K562 (cell line): ENCODE results near the gene ARHGEF40. TPM values are rescaled to one million over a fixed set of nuclear protein-coding genes. Genes with fewer than 3 reads are reported as not detected.
A peak's percentile ranks its signal among the peaks of the same experiment; 100 is the strongest.

Experiments
- BRD9 ChIP-seq: fragments of 450-650 bp; IDR thresholded peaks from 2 replicates; pipeline ENCODE4 v1.6.1; 2018; ENCODE audit warnings: low read depth; ENCODE audit not compliant: partially characterized antibody
- CTCF ChIP-seq, 3 experiments: IDR thresholded peaks in 2 of 3; conservative IDR thresholded peaks in 1 of 3; 2 replicates each; pipeline ENCODE4 v1.5.1; 2011 to 2012; ENCODE audit warnings: low read length in 3 of 3, mild to moderate bottlenecking in 3 of 3, control low read depth in 2 of 3, improper control_type of control experiment in 1 of 3, inconsistent platforms in 1 of 3, low read depth in 1 of 3, mixed read lengths in 1 of 3, moderate library complexity in 1 of 3; ENCODE audit not compliant: insufficient read depth in 2 of 3
- DEAF1 ChIP-seq: fragments of 450-650 bp; formaldehyde crosslinking; IDR thresholded peaks from 2 replicates; pipeline ENCODE4 v1.4.0; 2020; ENCODE audit warnings: mild to moderate bottlenecking, moderate library complexity
- DPF2 ChIP-seq: fragments of 450-650 bp; IDR thresholded peaks from 2 replicates; pipeline ENCODE4 v1.6.1; 2016
- GATA2 ChIP-seq: sonication (generic); formaldehyde crosslinking; IDR thresholded peaks from 2 replicates; pipeline ENCODE4 v1.4.0; 2020; ENCODE audit warnings: mild to moderate bottlenecking, missing genetic modification reagents
- HDAC1 ChIP-seq, 2 experiments: fragments of 450-650 bp; IDR thresholded peaks; 2 replicates each; pipeline ENCODE4 v1.6.1; 2016 to 2017; ENCODE audit warnings: inconsistent platforms in 1 of 2, mild to moderate bottlenecking in 1 of 2, moderate library complexity in 1 of 2
- HDAC3 ChIP-seq: fragments of 450-650 bp; IDR thresholded peaks from 2 replicates; pipeline ENCODE4 v1.6.1; 2018; ENCODE audit warnings: borderline replicate concordance, mild to moderate bottlenecking, moderate library complexity; ENCODE audit not compliant: partially characterized antibody
- JUND ChIP-seq, 2 experiments: IDR thresholded peaks; 2 replicates in 1 of 2; 3 replicates in 1 of 2; pipeline ENCODE4 v1.6.1; 2011; ENCODE audit warnings: borderline replicate concordance in 2 of 2, low read depth in 2 of 2, low read length in 2 of 2, improper control_type of control experiment in 1 of 2, missing biosample characterization in 1 of 2, missing genetic modification characterization in 1 of 2, missing genetic modification reagents in 1 of 2
- OTX1 ChIP-seq: fragments of 450-650 bp; formaldehyde crosslinking; IDR thresholded peaks from 2 replicates; pipeline ENCODE4 v1.4.0; 2022; ENCODE audit warnings: mild to moderate bottlenecking
- RB1 ChIP-seq: fragments of 450-650 bp; IDR thresholded peaks from 2 replicates; pipeline ENCODE4 v1.6.1; 2017; ENCODE audit warnings: low read depth, mild to moderate bottlenecking
- RNF219 ChIP-seq: fragments of 250-450 bp; sonication (Bioruptor Pico); IDR thresholded peaks from 2 replicates; pipeline ENCODE4 v1.5.0; 2022; ENCODE audit warnings: mild to moderate bottlenecking
- SMC3 ChIP-seq: conservative IDR thresholded peaks from 2 replicates; pipeline ENCODE4 v1.6.1; 2011; ENCODE audit warnings: low read depth, low read length, improper control_type of control experiment; ENCODE audit not compliant: insufficient read depth
- STAG1 ChIP-seq: sonication (generic); formaldehyde crosslinking; IDR thresholded peaks from 2 replicates; pipeline ENCODE4 v1.5.0; 2020; ENCODE audit warnings: missing genetic modification reagents, borderline replicate concordance
- STAT5B ChIP-seq: fragments of 250-450 bp; sonication (Bioruptor Pico); IDR thresholded peaks from 2 replicates; pipeline ENCODE4 v1.8.0; 2021; ENCODE audit warnings: mild to moderate bottlenecking, inconsistent platforms
- TEAD1 ChIP-seq, 2 experiments: fragments of 450-650 bp in 1 of 2; sonication (generic) in 1 of 2; formaldehyde crosslinking; IDR thresholded peaks; 2 replicates each; pipeline versions ENCODE4 v1.4.0 to v1.8.0; 2020 to 2022; ENCODE audit warnings: mild to moderate bottlenecking in 2 of 2, missing genetic modification reagents in 1 of 2
- TRIM28 ChIP-seq: fragments of 450-650 bp; IDR thresholded peaks from 2 replicates; pipeline ENCODE4 v1.6.1; 2017
- ZNF395 ChIP-seq: fragments of 200-800 bp; sonication (Bioruptor generic); IDR thresholded peaks from 2 replicates; pipeline ENCODE4 v1.6.1; 2017; ENCODE audit warnings: missing genetic modification characterization, missing compliant biosample characterization
- ZNF507 ChIP-seq: conservative IDR thresholded peaks from 2 replicates; pipeline ENCODE4 v1.6.1; 2017; ENCODE audit warnings: missing genetic modification characterization, missing compliant biosample characterization
- polyA plus RNA-seq, 8 experiments: library from polyadenylated mRNA; depleted of rRNA in 4 of 8; stranded (reverse) in 5 of 8; unstranded in 3 of 8; fragments of >200 nt; fragmentation: Nextera tagmentation in 2 of 8; fragmentation: Illumina TruSeq in 1 of 8; extraction: Ambion mirVana in 2 of 8; extraction: Trizol in 1 of 8; gene quantifications; 2 replicates each; pipeline versions ENCODE4 v1.2.1 to v1.2.3, GENCODE V29; 2011 to 2014; ENCODE audit warnings: inconsistent platforms in 1 of 8, missing spikeins in 1 of 8
- total RNA-seq, 7 experiments: library from RNA; depleted of rRNA in 6 of 7; stranded (reverse); fragments of >200 nt in 6 of 7; fragmentation: Illumina TruSeq in 2 of 7; extraction: Trizol in 2 of 7; gene quantifications; 2 replicates each; pipeline versions ENCODE4 v1.2.1 to v1.2.3, GENCODE V29; 2011 to 2021; ENCODE audit warnings: low replicate concordance in 1 of 7

The ARHGEF40 gene
- total and polyA plus RNA-seq, 9 of the 15 experiments (the other 6 are each of a cell fraction or from before 2014, with no cell fraction given): 0.42 to 6.3 (median 3.8) TPM

GRCh38 chr14:21104448-21105060 lies 34.5 kb downstream of the ARHGEF40 start (continued):
- TF ChIP-seq CTCF (IDR thresholded peaks at IDR 0.05 in 2 of 3, conservative IDR thresholded peaks at IDR 0.05 in 1 of 3; ENCODE audit: insufficient read depth in 2 of 3, low read depth in 1 of 3, low read length in 3 of 3) (peak; percentile 92 to 93 (median 92)), SMC3 (peak; percentile 72), HDAC3 (peak; percentile 43), TEAD1 (CRISPR knock-in tag; IDR thresholded peaks at IDR 0.05) (no peak), STAG1 (CRISPR knock-in tag) (peak; percentile 32; the same call in 1 of the 2 replicates), JUND (IDR thresholded peaks at IDR 0.05; ENCODE audit: borderline replicate concordance, low read depth, low read length) (0 out of 2 replicates have a peak, but pooled peaks have one; percentile 10), JUND (tag; IDR thresholded peaks at IDR 0.05; ENCODE audit: borderline replicate concordance, low read depth, low read length) (no peak), OTX1 (CRISPR knock-in tag) (peak; percentile 53; the same call in 1 of the 2 replicates), TRIM28 (0 out of 2 replicates have a peak, but pooled peaks have one; percentile 15), ZNF395 (CRISPR knock-in tag) (0 out of 2 replicates have a peak, but pooled peaks have one; percentile 50), RNF219 (CRISPR knock-in tag) (no peak), DEAF1 (CRISPR knock-in tag) (peak; percentile 83), DPF2 (peak; percentile 9), STAT5B (CRISPR knock-in tag) (no peak), RB1 (0 out of 2 replicates have a peak, but pooled peaks have one; percentile 6), ZNF507 (tag) (no peak), HDAC1 (IDR thresholded peaks at IDR 0.05) (0 out of 4 replicates have a peak, but pooled peaks of 1 of the 2 experiments have one; percentile 4), GATA2 (CRISPR knock-in tag) (no peak; the same call in 1 of the 2 replicates), BRD9 (peak; percentile 95)
